Activated CD4-positive, alpha-beta T cell treated with anti-CD3 and anti-CD28 coated beads, Interleukin-2, amount 50 U/mL, for 4 hours (primary cell): ENCODE measurements around the gene CARF.
"Not testable (repeated sequence)": the region's sequence is repeated elsewhere in the genome, so short reads cannot be mapped to it uniquely, and the experiment has no call there.

Experiments
- DNase-seq, 2 experiments: peaks; one replicate each; pipeline ENCODE4 v3.0.0-alpha.2; 2020

The CARF gene

GRCh38 chr2:202934456-202934855 is 22.4 kb downstream of the CARF start:
- no peak for DNase-seq

- no peak for DNase-seq
Measured at GRCh38 chr2:202938960-202939359, 26.9 kb downstream of the CARF start.

GRCh38 chr2:202941771-202942170 is 29.7 kb downstream of the CARF start:
- no peak for DNase-seq

GRCh38 chr2:202944408-202944807 is 32.3 kb downstream of the CARF start:
- no peak for DNase-seq

GRCh38 chr2:202944816-202945215 is 32.7 kb downstream of the CARF start:
- no peak for DNase-seq

GRCh38 chr2:202945497-202945896 is 33.4 kb downstream of the CARF start:
- no peak for DNase-seq

- not testable (repeated sequence) for DNase-seq
Measured at GRCh38 chr2:202949333-202949732, 37.3 kb downstream of the CARF start.

GRCh38 chr2:202950592-202950991 is 38.5 kb downstream of the CARF start:
- no peak for DNase-seq

GRCh38 chr2:202960524-202960923 is 48.4 kb downstream of the CARF start:
- DNase-seq, result no peak

GRCh38 chr2:202963712-202964111 is 51.6 kb downstream of the CARF start:
- DNase-seq, result no peak

- no peak for DNase-seq
Measured at GRCh38 chr2:202965810-202966460, 53.9 kb downstream of the CARF start.

- not testable (repeated sequence) for DNase-seq
Measured at GRCh38 chr2:202969404-202969803, 57.3 kb downstream of the CARF start.

- DNase-seq, result no peak
Measured at GRCh38 chr2:202976809-202977208, 64.7 kb downstream of the CARF start.

GRCh38 chr2:202982779-202983491 is 70.9 kb downstream of the CARF start:
- no peak for DNase-seq

- DNase-seq, result no peak
Measured at GRCh38 chr2:202989749-202990148, 77.7 kb downstream of the CARF start.

GRCh38 chr2:202990501-202990900 is 78.4 kb downstream of the CARF start:
- DNase-seq, result no peak

GRCh38 chr2:202997113-202997512 is 85.0 kb downstream of the CARF start:
- not testable (repeated sequence) for DNase-seq

- no peak for DNase-seq
Measured at GRCh38 chr2:203002054-203002821, 90.2 kb downstream of the CARF start.

GRCh38 chr2:203003716-203004115 is 91.6 kb downstream of the CARF start:
- no peak for DNase-seq

GRCh38 chr2:203014456-203015199 is 102.6 kb downstream of the CARF start, which contains the start of gene NBEAL1:
TSS of gene NBEAL1 (plus strand) at chr2:203014875. CDS start at chr2:203016385, 1,510 bp downstream.
- peak; percentile 91 to 93 for DNase-seq

GRCh38 chr2:203016716-203017115 is 104.6 kb downstream of the CARF start:
- no peak for DNase-seq

- DNase-seq, result no peak
Measured at GRCh38 chr2:203018181-203018580, 106.1 kb downstream of the CARF start.

- DNase-seq, result no peak
Measured at GRCh38 chr2:203019142-203019541, 107.1 kb downstream of the CARF start.
